Colonic mucosa (tissue), 4 donors: Measurements from ENCODE around the gene SND1. TPM values are rescaled to one million over a fixed set of nuclear protein-coding genes. Genes with fewer than 3 reads are reported as not detected.

ENCODE experiments used
- DNase-seq: peaks from one replicate; pipeline ENCODE4 v3.0.0-alpha.2; 2020
- H3K27ac ChIP-seq: fragments of 200-600 bp; one replicate; pipeline ENCODE4 v1.8.0; 2021
- H3K27me3 ChIP-seq: fragments of 200-600 bp; one replicate; pipeline ENCODE4 v1.8.0; 2021
- H3K36me3 ChIP-seq: fragments of 200-600 bp; one replicate; pipeline ENCODE4 v1.8.0; 2021
- H3K4me1 ChIP-seq: fragments of 200-600 bp; one replicate; pipeline ENCODE4 v1.8.0; 2021; ENCODE audit warnings: mild to moderate bottlenecking
- H3K4me3 ChIP-seq: fragments of 200-600 bp; one replicate; pipeline ENCODE4 v1.8.0; 2021
- H3K9ac ChIP-seq, 2 donors: one replicate each; pipeline ENCODE4 v1.7.0; 2013; ENCODE audit warnings: control low read depth in 2 of 2, low read depth in 2 of 2, low read length in 2 of 2
- H3K9me3 ChIP-seq: fragments of 200-600 bp; one replicate; pipeline ENCODE4 v1.8.0; 2021
- CTCF ChIP-seq: fragments of 200-600 bp; IDR thresholded peaks from one replicate; pipeline ENCODE4 v1.8.0; 2022; ENCODE audit warnings: antibody characterized with exemption, mild to moderate bottlenecking
- intact Hi-C: fragments of 100-400 bp; cut with DNase I; formaldehyde crosslinking; loops from one replicate; pipeline ENCODE4 v1.14.1; 2022
- total RNA-seq, 2 donors: library from RNA; stranded (reverse); fragmentation: NEBNext Ultra II Directional in 1 of 2; extraction: Animal tissue kit (Norgen Biotek cat#: 25700) in 1 of 2; gene quantifications; one replicate each; pipeline ENCODE4 v1.2.1, GENCODE V29; 2021
- donor health status: healthy.
- donor health status: DM: no; HTN: no; CAD: no.
- donor health status: DM: no; HTN: no; CAD: no.

Gene SND1
- total RNA-seq, 2 donors from 2014 or later: 134 to 163 TPM

GRCh38 chr7:127817466-127817865, 165.5 kb downstream of the SND1 start:
- DNase-seq: no peak
- Histone ChIP-seq H3K27me3 (no peaks in the 10 kb centered on the region), H3K9ac (no peak overlapping the region), H3K36me3 (no peaks in the 10 kb centered on the region), H3K9me3 (no peaks in the 10 kb centered on the region), H3K27ac (no peak overlapping the region), H3K4me3 (no peak overlapping the region), H3K4me1 (no peaks in the 10 kb centered on the region)
- no peak for TF ChIP-seq CTCF
- intact Hi-C loops: no loop called here

- no peak for TF ChIP-seq CTCF
These were observed 166.3 kb downstream of the SND1 start for GRCh38 chr7:127818306-127818705.

GRCh38 chr7:127819975-127820731, 168.2 kb downstream of the SND1 start:
- no peak overlapping the region for H3K9ac ChIP-seq
- no peaks in the 10 kb centered on the region for H3K27me3 ChIP-seq
- no peaks in the 10 kb centered on the region for H3K4me1 ChIP-seq
- H3K9me3 ChIP-seq: no peaks in the 10 kb centered on the region
- TF ChIP-seq CTCF: no peak
- H3K27ac ChIP-seq: no peak overlapping the region
- H3K4me3 ChIP-seq: no peak overlapping the region
- intact Hi-C loops: no loop called here
- no peaks in the 10 kb centered on the region for H3K36me3 ChIP-seq
- no peak for DNase-seq

More at GRCh38 chr7:127818306-127818705, 166.3 kb downstream of the SND1 start:
- Histone ChIP-seq H3K4me3 (no peak overlapping the region), H3K27ac (no peak overlapping the region), H3K9ac (no peak overlapping the region), H3K4me1 (no peaks in the 10 kb centered on the region), H3K27me3 (no peaks in the 10 kb centered on the region), H3K9me3 (no peaks in the 10 kb centered on the region), H3K36me3 (no peaks in the 10 kb centered on the region)
- DNase-seq: no peak
- intact Hi-C loops: no loop called here

GRCh38 chr7:127820732-127821085, 168.7 kb downstream of the SND1 start:
- intact Hi-C loops: no loop called here
- H3K9me3 ChIP-seq: no peaks in the 10 kb centered on the region
- H3K9ac ChIP-seq: no peak overlapping the region
- H3K27ac ChIP-seq: no peak overlapping the region
- no peak for DNase-seq
- no peaks in the 10 kb centered on the region for H3K27me3 ChIP-seq
- no peaks in the 10 kb centered on the region for H3K4me1 ChIP-seq
- TF ChIP-seq CTCF: no peak
- no peak overlapping the region for H3K4me3 ChIP-seq
- no peaks in the 10 kb centered on the region for H3K36me3 ChIP-seq

- no peaks in the 10 kb centered on the region for H3K27me3 ChIP-seq
- no peaks in the 10 kb centered on the region for H3K4me1 ChIP-seq
- TF ChIP-seq CTCF: no peak
- H3K9me3 ChIP-seq: no peaks in the 10 kb centered on the region
- no peak overlapping the region for H3K27ac ChIP-seq
- H3K4me3 ChIP-seq: no peak overlapping the region
- DNase-seq: no peak
- no peaks in the 10 kb centered on the region for H3K36me3 ChIP-seq
- intact Hi-C loops: no loop called here
- no peak overlapping the region for H3K9ac ChIP-seq
These were observed 169.2 kb downstream of the SND1 start for GRCh38 chr7:127821146-127821545.
